ENCODE measurements around the gene CSNK1A1. TPM values are rescaled to one million over a fixed set of nuclear protein-coding genes. Genes with fewer than 3 reads are reported as not detected.

The CSNK1A1 gene
- total RNA-seq, 1 experiment from 2014 or later: 193 TPM

GRCh38 chr5:149594206-149594895, 43.1 kb upstream of the CSNK1A1 start:
- no peaks in the 10 kb centered on the region for H4K20me1 ChIP-seq (ENCODE audit: insufficient read depth, low read depth, low read length)
- H3K4me1 ChIP-seq (ENCODE audit: low read length): peaks cover 85% of the 10 kb centered on the region
- H3K27me3 ChIP-seq (ENCODE audit: low read length): no peaks in the 10 kb centered on the region
- no peaks in the 10 kb centered on the region for H3K9me2 ChIP-seq (replicated peaks; ENCODE audit: insufficient read depth, low read length)
- no peak overlapping the region for H3K9ac ChIP-seq (ENCODE audit: low read length)
- H3K4me2 ChIP-seq (ENCODE audit: low read depth, low read length, poor library complexity, severe bottlenecking): no peak overlapping the region
- peaks cover 71% of the 10 kb centered on the region for H3K79me2 ChIP-seq (ENCODE audit: low read length)
- H2AFZ ChIP-seq (ENCODE audit: low read length): no peak overlapping the region
- peaks cover 5% of the 10 kb centered on the region; the same call in 1 of the 2 replicates for H3K36me3 ChIP-seq (ENCODE audit: insufficient read depth, low read length)
- H3K9me3 ChIP-seq (ENCODE audit: low read length): no peaks in the 10 kb centered on the region
- H3K27ac ChIP-seq (ENCODE audit: low read length): peak overlapping the region; percentile 80
- DNase-seq: no peak
- H3K4me3 ChIP-seq (ENCODE audit: low read length): no peak overlapping the region

- Histone ChIP-seq H3K9me2 (replicated peaks; ENCODE audit: insufficient read depth, low read length) (no peaks in the 10 kb centered on the region), H3K4me2 (ENCODE audit: low read depth, low read length, poor library complexity, severe bottlenecking) (no peak overlapping the region), H3K27ac (ENCODE audit: low read length) (peak overlapping the region; percentile 80), H3K9ac (ENCODE audit: low read length) (no peak overlapping the region), H3K4me3 (ENCODE audit: low read length) (no peak overlapping the region), H2AFZ (ENCODE audit: low read length) (no peak overlapping the region), H3K9me3 (ENCODE audit: low read length) (no peaks in the 10 kb centered on the region), H3K79me2 (ENCODE audit: low read length) (peaks cover 76% of the 10 kb centered on the region), H4K20me1 (ENCODE audit: insufficient read depth, low read depth, low read length) (no peaks in the 10 kb centered on the region), H3K27me3 (ENCODE audit: low read length) (no peaks in the 10 kb centered on the region), H3K4me1 (ENCODE audit: low read length) (peaks cover 80% of the 10 kb centered on the region), H3K36me3 (ENCODE audit: insufficient read depth, low read length) (peaks cover 5% of the 10 kb centered on the region; the same call in 1 of the 2 replicates)
- DNase-seq: no peak
Observed at GRCh38 chr5:149593370-149593769, 42.1 kb upstream of the CSNK1A1 start.

- Histone ChIP-seq H3K9ac (ENCODE audit: low read length) (no peak overlapping the region), H3K4me2 (ENCODE audit: low read depth, low read length, poor library complexity, severe bottlenecking) (no peak overlapping the region), H3K36me3 (ENCODE audit: insufficient read depth, low read length) (0 out of 2 replicates have a peak, but pooled peaks cover 4% of the 10 kb centered on the region)
Observed at GRCh38 chr5:149588936-149589335, 37.7 kb upstream of the CSNK1A1 start.

GRCh38 chr5:149586708-149587318, 35.6 kb upstream of the CSNK1A1 start:
- H3K27ac ChIP-seq (ENCODE audit: low read length): peak overlapping the region; percentile 77
- H2AFZ ChIP-seq (ENCODE audit: low read length): no peak overlapping the region
- no peak overlapping the region for H3K4me2 ChIP-seq (ENCODE audit: low read depth, low read length, poor library complexity, severe bottlenecking)
- peak overlapping the region; percentile 16; the same call in 1 of the 2 replicates for H3K9ac ChIP-seq (ENCODE audit: low read length)
- no peaks in the 10 kb centered on the region for H3K27me3 ChIP-seq (ENCODE audit: low read length)
- 0 out of 2 replicates have a peak, but pooled peaks cover 4% of the 10 kb centered on the region for H3K36me3 ChIP-seq (ENCODE audit: insufficient read depth, low read length)
- no peak overlapping the region for H3K4me3 ChIP-seq (ENCODE audit: low read length)
- H4K20me1 ChIP-seq (ENCODE audit: insufficient read depth, low read depth, low read length): no peaks in the 10 kb centered on the region
- no peaks in the 10 kb centered on the region for H3K9me2 ChIP-seq (replicated peaks; ENCODE audit: insufficient read depth, low read length)
- no peak for DNase-seq
- H3K79me2 ChIP-seq (ENCODE audit: low read length): peaks cover 76% of the 10 kb centered on the region
- H3K9me3 ChIP-seq (ENCODE audit: low read length): no peaks in the 10 kb centered on the region
- peaks cover 61% of the 10 kb centered on the region for H3K4me1 ChIP-seq (ENCODE audit: low read length)

More at GRCh38 chr5:149588936-149589335, 37.7 kb upstream of the CSNK1A1 start:
- H2AFZ ChIP-seq (ENCODE audit: low read length): no peak overlapping the region
- H3K4me3 ChIP-seq (ENCODE audit: low read length): no peak overlapping the region
- H3K4me1 ChIP-seq (ENCODE audit: low read length): peaks cover 55% of the 10 kb centered on the region
- no peak for DNase-seq
- no peaks in the 10 kb centered on the region for H3K27me3 ChIP-seq (ENCODE audit: low read length)
- H3K9me3 ChIP-seq (ENCODE audit: low read length): no peaks in the 10 kb centered on the region
- no peaks in the 10 kb centered on the region for H4K20me1 ChIP-seq (ENCODE audit: insufficient read depth, low read depth, low read length)
- H3K79me2 ChIP-seq (ENCODE audit: low read length): peaks cover 74% of the 10 kb centered on the region
- H3K27ac ChIP-seq (ENCODE audit: low read length): peak overlapping the region; percentile 52
- H3K9me2 ChIP-seq (replicated peaks; ENCODE audit: insufficient read depth, low read length): no peaks in the 10 kb centered on the region

GRCh38 chr5:149585910-149586309, 34.7 kb upstream of the CSNK1A1 start:
- Histone ChIP-seq H3K4me1 (ENCODE audit: low read length) (peaks cover 55% of the 10 kb centered on the region), H3K4me3 (ENCODE audit: low read length) (no peak overlapping the region), H3K27ac (ENCODE audit: low read length) (peak overlapping the region; percentile 77), H3K36me3 (ENCODE audit: insufficient read depth, low read length) (0 out of 2 replicates have a peak, but pooled peaks cover 4% of the 10 kb centered on the region), H3K9me2 (replicated peaks; ENCODE audit: insufficient read depth, low read length) (no peaks in the 10 kb centered on the region), H3K27me3 (ENCODE audit: low read length) (no peaks in the 10 kb centered on the region), H3K9ac (ENCODE audit: low read length) (no peak overlapping the region), H3K79me2 (ENCODE audit: low read length) (peaks cover 76% of the 10 kb centered on the region), H3K4me2 (ENCODE audit: low read depth, low read length, poor library complexity, severe bottlenecking) (no peak overlapping the region), H2AFZ (ENCODE audit: low read length) (no peak overlapping the region), H3K9me3 (ENCODE audit: low read length) (no peaks in the 10 kb centered on the region), H4K20me1 (ENCODE audit: insufficient read depth, low read depth, low read length) (no peaks in the 10 kb centered on the region)
- no peak for DNase-seq

- peaks cover 51% of the 10 kb centered on the region for H3K4me1 ChIP-seq (ENCODE audit: low read length)
- H3K4me3 ChIP-seq (ENCODE audit: low read length): no peak overlapping the region
- no peaks in the 10 kb centered on the region for H3K9me3 ChIP-seq (ENCODE audit: low read length)
- peaks cover 72% of the 10 kb centered on the region for H3K79me2 ChIP-seq (ENCODE audit: low read length)
- 0 out of 2 replicates have a peak overlapping the region, but pooled peaks have one; percentile 40 for H3K9ac ChIP-seq (ENCODE audit: low read length)
- H3K36me3 ChIP-seq (ENCODE audit: insufficient read depth, low read length): 0 out of 2 replicates have a peak, but pooled peaks cover 4% of the 10 kb centered on the region
- no peak for DNase-seq
- H3K27ac ChIP-seq (ENCODE audit: low read length): peak overlapping the region; percentile 92
- H3K9me2 ChIP-seq (replicated peaks; ENCODE audit: insufficient read depth, low read length): no peaks in the 10 kb centered on the region
- no peaks in the 10 kb centered on the region for H3K27me3 ChIP-seq (ENCODE audit: low read length)
- no peak overlapping the region for H2AFZ ChIP-seq (ENCODE audit: low read length)
- H4K20me1 ChIP-seq (ENCODE audit: insufficient read depth, low read depth, low read length): no peaks in the 10 kb centered on the region
- peak overlapping the region; percentile 82 for H3K4me2 ChIP-seq (ENCODE audit: low read depth, low read length, poor library complexity, severe bottlenecking)
Observed at GRCh38 chr5:149584121-149584520, 32.9 kb upstream of the CSNK1A1 start.

GRCh38 chr5:149583394-149583793, 32.2 kb upstream of the CSNK1A1 start:
- Histone ChIP-seq H3K4me1 (ENCODE audit: low read length) (peaks cover 51% of the 10 kb centered on the region), H3K9me2 (replicated peaks; ENCODE audit: insufficient read depth, low read length) (no peaks in the 10 kb centered on the region), H3K27me3 (ENCODE audit: low read length) (no peaks in the 10 kb centered on the region), H3K9ac (ENCODE audit: low read length) (peak overlapping the region; percentile 40), H3K27ac (ENCODE audit: low read length) (peak overlapping the region; percentile 92), H3K9me3 (ENCODE audit: low read length) (no peaks in the 10 kb centered on the region), H3K36me3 (ENCODE audit: insufficient read depth, low read length) (0 out of 2 replicates have a peak, but pooled peaks cover 4% of the 10 kb centered on the region), H3K4me2 (ENCODE audit: low read depth, low read length, poor library complexity, severe bottlenecking) (peak overlapping the region; percentile 82), H3K4me3 (ENCODE audit: low read length) (0 out of 2 replicates have a peak overlapping the region, but pooled peaks have one; percentile 8), H4K20me1 (ENCODE audit: insufficient read depth, low read depth, low read length) (no peaks in the 10 kb centered on the region), H2AFZ (ENCODE audit: low read length) (no peak overlapping the region), H3K79me2 (ENCODE audit: low read length) (peaks cover 68% of the 10 kb centered on the region)
- DNase-seq: no peak

Data from Karpas-422 (cell line).